Activated T-cell treated with anti-CD3 and anti-CD28 coated beads, Interleukin-2, amount 50 U/mL, for 48 hours (primary cell): ENCODE data around the gene CNDP1.

ENCODE experiments used
- DNase-seq, 2 experiments: peaks; one replicate each; pipeline ENCODE4 v3.0.0-alpha.2; 2020

CNDP1 gene

GRCh38 chr18:74506448-74507084 lies 27.7 kb upstream of the CNDP1 start:
- DNase-seq: no peak

DNA sequence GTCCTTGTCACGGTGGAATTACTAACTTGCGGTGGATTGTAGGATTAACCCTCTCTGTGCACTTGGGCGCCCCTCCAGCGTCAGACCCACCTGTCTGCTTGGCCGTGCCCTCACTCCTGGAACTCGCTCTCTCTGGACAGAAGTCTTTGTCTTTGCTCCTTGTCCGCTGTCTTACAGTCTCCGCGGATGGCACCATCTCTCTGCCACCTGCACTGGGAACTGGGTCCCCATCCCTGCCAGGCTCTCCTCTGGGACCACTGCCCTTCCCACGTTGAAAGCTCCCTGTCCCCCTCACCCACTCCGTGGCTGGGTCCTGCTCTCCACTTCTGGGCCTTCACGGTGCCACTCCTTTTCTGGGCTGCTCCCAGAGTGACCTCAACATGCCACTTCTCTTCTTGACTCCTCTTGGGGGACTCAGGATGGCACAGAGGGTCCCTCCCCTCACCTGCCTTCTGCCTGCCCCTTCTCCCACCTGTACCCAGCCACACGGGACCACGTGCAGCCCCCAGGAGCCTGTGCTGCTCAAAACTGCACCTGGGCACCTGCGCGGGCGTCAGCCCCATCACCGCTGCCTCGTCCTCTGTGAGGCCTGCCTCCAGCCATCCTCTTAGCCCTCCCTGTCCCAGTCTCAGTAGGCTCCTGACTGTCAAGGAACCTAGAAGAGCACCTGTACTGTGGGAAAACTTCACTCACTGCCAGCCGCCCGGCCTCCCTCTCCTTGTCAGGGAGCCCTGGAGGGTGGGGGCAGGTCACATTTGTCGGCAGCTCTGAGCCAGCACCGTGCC lies 27.0 kb upstream of the CNDP1 start:
- DNase-seq: no peak

DNA sequence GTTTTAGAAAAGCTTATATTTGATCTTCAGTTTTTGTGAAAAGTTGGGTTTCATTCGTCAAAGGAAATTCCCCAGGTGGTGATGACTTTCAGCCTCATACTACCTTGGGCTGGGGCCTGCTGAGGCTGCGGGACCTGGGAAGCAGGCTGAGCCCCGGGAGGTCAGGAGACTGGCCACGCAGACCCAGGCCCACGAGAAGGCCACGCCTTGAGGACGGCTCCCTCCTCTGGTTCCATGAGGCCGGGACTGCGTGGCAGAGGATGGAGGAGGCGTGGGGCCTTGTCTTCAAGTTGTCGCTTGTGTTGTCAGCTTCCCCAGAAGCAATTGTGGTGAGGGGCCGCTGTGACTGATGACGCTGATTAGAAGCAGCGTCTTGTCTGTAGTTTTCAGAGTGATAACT lies 26.4 kb upstream of the CNDP1 start:
- DNase-seq: no peak

DNA sequence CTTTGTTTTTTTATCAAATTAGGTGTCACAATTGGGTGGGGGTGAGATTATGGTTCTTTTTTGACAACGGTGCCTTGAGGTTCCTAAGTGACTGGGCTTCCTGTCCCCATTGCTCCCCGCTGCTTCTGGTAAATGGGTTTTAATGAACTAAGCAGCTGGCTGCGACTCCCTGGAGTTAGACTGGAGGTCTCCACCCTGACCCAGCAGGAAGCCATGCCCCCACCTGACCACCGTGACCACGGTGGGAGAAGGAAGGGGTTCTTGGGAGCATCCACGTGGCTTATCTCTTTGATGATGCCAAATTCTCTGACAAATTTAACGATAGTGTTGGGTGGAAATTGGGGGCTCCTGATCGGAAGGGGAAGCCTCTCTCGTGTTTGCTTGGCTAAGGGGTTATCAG lies 25.9 kb upstream of the CNDP1 start:
- no peak for DNase-seq

DNA sequence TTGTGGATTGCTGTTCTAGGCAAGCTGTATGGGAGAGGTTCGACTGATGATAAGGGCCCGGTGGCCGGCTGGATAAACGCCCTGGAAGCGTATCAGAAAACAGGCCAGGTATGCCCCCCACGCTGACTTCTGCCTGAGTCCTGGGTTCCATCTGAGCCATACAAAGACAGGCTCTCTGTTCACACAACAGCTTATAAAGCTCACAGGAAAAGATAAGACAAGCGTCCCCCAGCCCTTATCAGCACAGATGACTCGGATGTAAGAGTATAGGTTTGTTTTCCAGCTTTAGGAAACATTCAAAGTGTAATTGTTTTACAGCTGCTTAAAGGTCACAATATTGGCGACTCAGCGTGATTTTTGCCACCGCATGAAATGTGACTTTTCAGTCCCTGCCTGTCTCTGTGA lies 25.5 kb upstream of the CNDP1 start:
- no peak for DNase-seq

DNA sequence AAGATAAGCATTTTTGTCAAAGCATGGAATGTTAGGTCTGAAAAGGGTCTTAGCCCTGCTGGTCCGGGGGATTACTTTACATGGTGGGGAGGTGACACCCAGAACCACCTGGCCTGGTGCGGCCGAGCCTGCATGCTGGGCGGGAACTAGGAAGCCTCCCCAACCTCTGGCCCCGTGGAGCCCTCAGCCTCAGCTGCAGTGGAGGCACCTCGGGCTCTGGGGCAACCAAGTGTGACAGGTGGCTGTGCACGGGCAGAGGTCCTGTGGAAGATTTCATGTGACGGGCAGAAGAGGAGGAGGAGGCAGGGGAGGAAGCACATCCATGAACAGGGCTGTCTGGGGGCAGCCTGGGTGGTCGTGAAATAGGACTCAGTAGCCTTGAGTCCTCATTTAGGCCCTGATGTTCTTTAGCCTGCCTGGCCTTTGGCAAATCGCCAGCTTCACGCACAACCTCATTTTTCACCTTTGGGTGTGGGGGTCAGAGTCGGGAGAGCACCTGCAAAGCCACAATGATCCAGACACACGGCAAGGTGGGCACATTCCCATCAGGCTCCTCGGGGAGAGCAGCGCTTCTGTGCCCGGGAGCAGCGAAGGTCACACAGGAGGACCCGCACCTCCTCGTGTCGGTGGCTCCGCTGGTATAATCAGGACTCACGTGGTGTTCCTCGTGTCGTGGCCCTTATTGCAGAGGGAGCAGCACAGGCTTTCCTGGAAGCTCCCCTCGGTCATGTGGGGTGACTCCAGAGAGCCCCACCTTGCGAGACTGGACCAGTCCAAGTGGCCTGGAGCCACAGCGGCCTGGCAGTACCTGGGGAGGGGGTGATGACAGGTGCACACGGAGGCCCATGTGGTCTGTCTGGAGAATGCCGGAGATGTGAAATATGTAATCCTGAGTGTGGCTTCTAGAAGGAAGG lies 24.2 kb upstream of the CNDP1 start:
- no peak for DNase-seq

GRCh38 chr18:74510770-74511095 lies 23.6 kb upstream of the CNDP1 start:
- no peak for DNase-seq

DNA sequence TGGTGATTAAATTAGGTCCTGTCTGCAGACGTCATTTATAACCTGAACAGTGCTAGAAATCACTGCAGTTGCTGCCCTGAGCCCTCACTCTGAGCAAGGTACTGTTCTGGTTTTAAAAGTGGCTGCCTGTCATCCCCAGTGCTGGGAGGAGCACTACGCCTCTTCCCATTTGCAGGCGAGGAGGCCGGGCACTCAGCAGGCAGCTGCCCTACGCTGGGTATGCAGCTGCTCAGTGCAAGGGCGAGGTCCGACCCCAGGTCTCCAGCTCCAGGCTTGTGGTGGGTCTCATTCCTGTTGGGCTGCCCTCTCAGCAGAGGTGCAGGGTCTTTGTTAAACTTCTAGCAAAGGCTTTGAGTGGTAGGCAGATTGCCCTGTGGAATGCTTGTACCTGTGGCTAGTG lies 22.5 kb upstream of the CNDP1 start:
- no peak for DNase-seq

- DNase-seq: no peak
These were observed 21.8 kb upstream of the CNDP1 start for GRCh38 chr18:74512321-74513053.

- no peak for DNase-seq
These were observed 21.0 kb upstream of the CNDP1 start for GRCh38 chr18:74513149-74513882.

DNA sequence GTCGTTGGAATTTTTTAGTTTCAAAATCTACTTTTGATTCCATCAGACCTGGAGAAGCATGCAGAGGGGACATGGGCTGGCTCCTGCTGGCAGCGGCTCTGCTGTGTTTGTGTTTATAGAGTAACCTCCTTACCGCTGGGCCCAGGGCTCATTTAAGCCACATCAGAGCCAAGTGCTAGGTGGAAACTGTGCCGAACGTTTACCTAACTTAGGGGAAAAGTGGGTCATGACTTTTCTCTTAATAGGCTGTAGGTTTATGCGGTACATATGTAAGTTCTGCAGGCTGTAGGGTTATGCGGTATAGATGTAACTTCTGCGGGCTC lies 20.5 kb upstream of the CNDP1 start:
- no peak for DNase-seq

- no peak for DNase-seq
These were observed 19.3 kb upstream of the CNDP1 start for GRCh38 chr18:74514860-74515495.

GRCh38 chr18:74515620-74516231 lies 18.6 kb upstream of the CNDP1 start:
- no peak for DNase-seq

DNA sequence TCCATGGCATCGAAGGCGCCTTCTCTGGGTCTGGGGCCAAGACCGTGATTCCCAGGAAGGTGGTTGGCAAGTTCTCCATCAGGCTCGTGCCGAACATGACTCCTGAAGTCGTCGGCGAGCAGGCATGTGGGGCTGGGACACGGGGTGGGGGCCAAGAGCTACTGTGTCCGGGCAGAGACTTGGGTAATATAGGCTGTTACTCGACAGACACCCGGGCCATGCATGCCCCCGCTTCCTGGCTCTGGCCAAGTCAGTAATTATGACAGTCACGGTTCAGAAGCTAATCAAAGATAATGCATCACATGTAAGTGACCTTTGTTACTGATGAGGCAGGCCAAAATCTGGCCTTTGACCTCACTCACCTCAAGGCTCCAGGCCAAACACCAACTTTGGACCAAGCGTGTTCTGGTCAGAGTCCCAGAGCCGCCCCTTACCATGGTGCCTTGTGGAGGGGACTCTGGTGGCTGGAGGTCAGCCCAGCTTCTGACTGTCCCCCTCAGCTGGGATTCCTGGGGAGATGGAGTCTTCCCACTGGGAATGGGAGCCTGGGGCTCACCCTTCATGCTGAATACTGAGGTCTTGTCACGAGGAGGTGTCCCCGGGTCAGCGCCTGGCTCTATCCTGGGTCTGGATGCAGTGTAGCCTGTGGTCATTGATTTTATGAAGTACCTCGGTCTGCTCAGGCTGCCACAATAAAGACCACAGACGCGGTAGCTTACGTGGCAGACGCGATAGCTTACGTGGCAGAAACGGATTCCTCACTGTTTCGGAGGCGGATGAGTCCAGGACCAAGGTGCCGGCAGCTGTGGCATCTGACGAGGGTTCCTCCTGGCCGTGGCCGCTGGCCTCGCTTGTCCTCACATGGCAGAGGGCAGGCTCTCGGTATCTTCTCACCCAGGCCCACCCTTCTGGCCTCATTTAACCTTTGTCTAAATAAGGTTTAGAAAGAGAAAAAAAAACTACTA lies 17.7 kb upstream of the CNDP1 start:
- no peak for DNase-seq

DNA sequence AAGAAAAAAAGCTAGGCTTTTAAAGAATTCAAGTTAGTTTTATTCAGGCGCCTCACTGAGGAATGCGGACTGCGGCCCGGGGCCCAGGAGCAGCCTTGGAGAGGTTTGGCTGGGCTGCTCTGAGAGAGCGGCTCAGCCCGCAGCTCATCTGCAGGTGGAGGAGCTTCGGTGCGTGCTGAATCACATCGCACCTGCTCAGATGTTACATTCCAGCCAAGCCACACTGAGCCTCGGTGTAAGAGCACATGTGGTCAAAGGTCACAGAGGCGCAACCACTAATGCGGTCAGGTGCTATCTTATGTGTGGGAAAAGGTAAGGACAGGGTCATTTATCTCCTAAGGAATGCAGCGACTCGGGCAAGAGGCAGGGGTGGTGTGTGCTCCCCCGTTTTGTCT lies 17.1 kb upstream of the CNDP1 start:
- no peak for DNase-seq

DNA sequence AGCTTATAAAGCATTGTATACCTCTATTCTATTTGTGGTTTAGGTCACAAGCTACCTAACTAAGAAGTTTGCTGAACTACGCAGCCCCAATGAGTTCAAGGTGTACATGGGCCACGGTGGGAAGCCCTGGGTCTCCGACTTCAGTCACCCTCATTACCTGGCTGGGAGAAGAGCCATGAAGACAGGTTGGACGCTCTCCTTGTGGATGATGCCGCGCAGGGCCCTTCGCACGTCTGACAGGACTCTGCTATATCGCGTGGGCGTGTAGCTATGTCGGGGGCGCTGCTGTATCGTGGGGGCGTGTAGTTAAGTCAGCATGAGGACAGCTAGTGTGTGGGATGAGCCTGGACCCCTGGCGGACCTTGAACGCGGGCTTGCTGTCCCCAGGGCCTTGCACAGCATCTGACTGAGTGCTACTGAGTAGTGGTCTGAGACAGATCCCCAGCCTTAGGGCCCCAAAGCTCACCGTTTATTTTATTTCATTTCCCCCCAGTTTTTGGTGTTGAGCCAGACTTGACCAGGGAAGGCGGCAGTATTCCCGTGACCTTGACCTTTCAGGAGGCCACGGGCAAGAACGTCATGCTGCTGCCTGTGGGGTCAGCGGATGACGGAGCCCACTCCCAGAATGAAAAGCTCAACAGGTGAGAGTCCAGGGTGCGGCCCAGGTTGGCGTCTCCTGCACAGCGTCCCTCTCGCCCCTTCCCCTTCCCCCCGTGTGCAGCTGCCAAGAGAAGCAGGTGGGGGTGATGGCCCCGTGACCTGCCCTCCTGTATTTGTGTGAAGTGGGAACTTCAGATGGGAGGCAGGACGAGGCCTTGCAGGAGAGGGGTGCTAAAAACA lies 15.6 kb upstream of the CNDP1 start:
- no peak for DNase-seq

DNA sequence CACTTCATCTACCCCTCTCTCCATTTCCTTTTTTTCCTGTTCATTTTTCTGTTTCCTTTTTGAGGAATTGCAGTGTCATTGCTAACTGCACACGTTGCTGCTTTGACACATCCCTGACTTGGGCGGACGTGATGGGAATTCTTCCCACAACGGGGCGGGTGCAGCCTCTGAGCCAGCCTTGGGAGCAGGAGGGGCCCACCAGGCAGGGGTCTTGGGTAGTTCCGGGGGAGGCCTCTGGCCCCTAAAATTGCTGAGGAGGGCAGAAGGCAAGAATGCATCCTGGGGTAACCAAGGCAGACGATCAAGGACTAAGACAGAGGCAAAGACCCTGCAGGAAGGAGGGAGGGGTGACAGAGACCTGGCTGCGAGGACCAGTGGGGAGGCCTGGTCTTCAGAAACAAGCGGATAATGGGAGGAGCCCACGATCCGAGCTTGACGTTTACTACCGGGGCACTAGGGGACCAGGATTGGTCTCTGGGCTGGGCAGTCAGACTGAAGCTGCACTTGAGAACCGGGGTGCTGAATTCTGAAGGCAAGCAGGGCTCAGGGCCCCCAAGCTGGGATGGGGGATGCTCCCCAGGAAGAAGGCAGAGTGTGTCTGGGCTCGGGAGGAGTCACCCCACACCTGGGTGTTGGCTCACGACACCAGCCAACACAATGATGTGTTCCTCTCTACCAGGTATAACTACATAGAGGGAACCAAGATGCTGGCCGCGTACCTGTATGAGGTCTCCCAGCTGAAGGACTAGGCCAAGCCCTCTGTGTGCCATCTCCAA lies 14.8 kb upstream of the CNDP1 start:
- DNase-seq: no peak

- no peak for DNase-seq
These were observed 14.0 kb upstream of the CNDP1 start for GRCh38 chr18:74520096-74520833.
